SU-DHL-6 (cell line): ENCODE data around the gene REPS1.

Experiments used
- H2AFZ ChIP-seq: fragments of 200-600 bp; sonication (generic); 2 replicates; pipeline ENCODE4 v1.6.1; 2014; ENCODE audit warnings: low read depth, mild to moderate bottlenecking, moderate library complexity, mixed read lengths, antibody characterized with exemption, low read length; ENCODE audit not compliant: severe bottlenecking
- H3F3A ChIP-seq: fragments of 200-600 bp; shearing (Covaris generic); 2 replicates; pipeline ENCODE4 v1.6.0; 2016; ENCODE audit warnings: antibody characterized with exemption, mild to moderate bottlenecking; ENCODE audit not compliant: insufficient read depth
- H3K27ac ChIP-seq: fragments of 200-600 bp; sonication (generic); 2 replicates; pipeline ENCODE4 v1.5.1; 2016; ENCODE audit warnings: low read depth, mild to moderate bottlenecking, low read length, moderate library complexity, mixed read lengths
- H3K27me3 ChIP-seq: fragments of 200-600 bp; sonication (generic), shearing (Covaris generic); 2 replicates; pipeline ENCODE4 v1.6.0; 2014; ENCODE audit warnings: mild to moderate bottlenecking, low read length
- H3K36me3 ChIP-seq: fragments of 200-600 bp; sonication (generic); 2 replicates; pipeline ENCODE4 v1.6.1; 2014; ENCODE audit warnings: mild to moderate bottlenecking, low read length, mixed read lengths
- H3K4me2 ChIP-seq: fragments of 300-600, 200-600 bp; shearing (Covaris generic), sonication (generic); 2 replicates; pipeline ENCODE4 v1.6.0; 2014; ENCODE audit warnings: low read length, low read depth, mild to moderate bottlenecking; ENCODE audit not compliant: poor library complexity, severe bottlenecking
- H3K4me3 ChIP-seq: fragments of 200-600 bp; sonication (generic); 2 replicates; pipeline ENCODE4 v1.5.1; 2014; ENCODE audit warnings: antibody characterized with exemption, low read length, mild to moderate bottlenecking, mixed read lengths; ENCODE audit not compliant: insufficient read depth, poor library complexity, severe bottlenecking
- H3K79me2 ChIP-seq: fragments of 200-600 bp; sonication (generic); 2 replicates; pipeline ENCODE4 v1.6.1; 2014; ENCODE audit warnings: mild to moderate bottlenecking, low read length, moderate library complexity; ENCODE audit not compliant: insufficient read depth
- H3K9ac ChIP-seq: fragments of 200-600 bp; sonication (generic); 2 replicates; pipeline ENCODE4 v1.7.0; 2014; ENCODE audit warnings: mild to moderate bottlenecking, low read length
- H3K9me2 ChIP-seq: fragments of 200-600 bp; sonication (generic); replicated peaks from 2 replicates; pipeline ENCODE4 v1.6.1; 2014; ENCODE audit warnings: low read length; ENCODE audit not compliant: insufficient read depth
- H3K9me3 ChIP-seq: fragments of 200-600 bp; sonication (generic); 2 replicates; pipeline ENCODE4 v1.6.1; 2014; ENCODE audit warnings: low read length, mixed read lengths; ENCODE audit not compliant: insufficient read depth
- H4K20me1 ChIP-seq: fragments of 200-600 bp; sonication (generic); 2 replicates; pipeline ENCODE4 v1.6.1; 2014; ENCODE audit warnings: low read depth, mild to moderate bottlenecking, antibody characterized with exemption, low read length, moderate library complexity, mixed read lengths
- CTCF ChIP-seq: fragments of 200-600 bp; sonication (generic); IDR thresholded peaks from one replicate; pipeline ENCODE4 v1.5.1; 2017; ENCODE audit warnings: antibody characterized with exemption, mild to moderate bottlenecking, low read length, moderate library complexity; ENCODE audit not compliant: insufficient read depth, poor library complexity, severe bottlenecking
- EZH2phosphoT487 ChIP-seq: fragments of 200-600 bp; sonication (generic), shearing (Covaris generic); conservative IDR thresholded peaks from 2 replicates; pipeline ENCODE4 v1.6.1; 2018; ENCODE audit warnings: mild to moderate bottlenecking, antibody characterized with exemption, low read length, moderate library complexity, mixed read lengths

REPS1 gene

GRCh38 chr6:138987080-138987642, 892 bp downstream of the REPS1 start:
- Histone ChIP-seq H3K4me3 (peak overlapping the region; percentile 58), H3F3A (no peaks in the 10 kb centered on the region), H3K27ac (no peak overlapping the region), H4K20me1 (peaks cover 12% of the 10 kb centered on the region), H3K4me2 (peak overlapping the region; percentile 73), H3K9me2 (no peaks in the 10 kb centered on the region), H3K27me3 (no peaks in the 10 kb centered on the region; the same call in 1 of the 2 replicates), H3K9me3 (no peaks in the 10 kb centered on the region), H3K79me2 (peaks cover 25% of the 10 kb centered on the region), H3K36me3 (no peaks in the 10 kb centered on the region), H3K9ac (peak overlapping the region; percentile 81), H2AFZ (peak overlapping the region; percentile 65)
- TF ChIP-seq EZH2phosphoT487 (no peak), CTCF (no peak)

GRCh38 chr6:138986578-138986977, 1.5 kb downstream of the REPS1 start:
- peaks cover 15% of the 10 kb centered on the region for H4K20me1 ChIP-seq
- H3K27ac ChIP-seq, result no peak overlapping the region
- H3K4me3 ChIP-seq, result peak overlapping the region; percentile 58
- H2AFZ ChIP-seq, result no peak overlapping the region
- peak overlapping the region; percentile 81 for H3K9ac ChIP-seq
- H3K9me2 ChIP-seq, result no peaks in the 10 kb centered on the region
- no peaks in the 10 kb centered on the region for H3K9me3 ChIP-seq
- TF ChIP-seq CTCF (no peak), EZH2phosphoT487 (no peak)
- peaks cover 30% of the 10 kb centered on the region for H3K79me2 ChIP-seq
- no peaks in the 10 kb centered on the region; the same call in 1 of the 2 replicates for H3K27me3 ChIP-seq
- H3K4me2 ChIP-seq, result peak overlapping the region; percentile 73
- H3K36me3 ChIP-seq, result no peaks in the 10 kb centered on the region
- no peaks in the 10 kb centered on the region for H3F3A ChIP-seq

- Histone ChIP-seq H3K27me3 (no peaks in the 10 kb centered on the region), H3K36me3 (no peaks in the 10 kb centered on the region), H3K79me2 (peaks cover 53% of the 10 kb centered on the region), H3K4me3 (no peak overlapping the region), H3K9me3 (no peaks in the 10 kb centered on the region), H3F3A (no peaks in the 10 kb centered on the region), H2AFZ (no peak overlapping the region), H3K9ac (no peak overlapping the region), H3K4me2 (no peak overlapping the region), H3K9me2 (no peaks in the 10 kb centered on the region), H4K20me1 (peaks cover 27% of the 10 kb centered on the region), H3K27ac (no peak overlapping the region)
- TF ChIP-seq CTCF (no peak), EZH2phosphoT487 (no peak)
These were observed 6.6 kb downstream of the REPS1 start for GRCh38 chr6:138981416-138981815.
